Hematopoietic multipotent progenitor cell (in vitro differentiated cells): ENCODE data around the gene TTC7B. TPM values are rescaled to one million over a fixed set of nuclear protein-coding genes. Genes with fewer than 3 reads are reported as not detected.
A peak's percentile ranks its signal among the peaks of the same experiment; 100 is the strongest.

Experiments
- DNase-seq, 3 donors: peaks; one replicate each; pipeline ENCODE4 v3.0.0-alpha.2; 2011 to 2015; ENCODE audit warnings: low read depth in 2 of 3, low spot score in 2 of 3
- total RNA-seq: library from RNA; depleted of rRNA; stranded (reverse); fragments of >200 nt; gene quantifications from one replicate; pipeline ENCODE4 v1.2.3, GENCODE V29; 2012

The TTC7B gene
- total RNA-seq, 1 donor: 26.1 TPM

DNA sequence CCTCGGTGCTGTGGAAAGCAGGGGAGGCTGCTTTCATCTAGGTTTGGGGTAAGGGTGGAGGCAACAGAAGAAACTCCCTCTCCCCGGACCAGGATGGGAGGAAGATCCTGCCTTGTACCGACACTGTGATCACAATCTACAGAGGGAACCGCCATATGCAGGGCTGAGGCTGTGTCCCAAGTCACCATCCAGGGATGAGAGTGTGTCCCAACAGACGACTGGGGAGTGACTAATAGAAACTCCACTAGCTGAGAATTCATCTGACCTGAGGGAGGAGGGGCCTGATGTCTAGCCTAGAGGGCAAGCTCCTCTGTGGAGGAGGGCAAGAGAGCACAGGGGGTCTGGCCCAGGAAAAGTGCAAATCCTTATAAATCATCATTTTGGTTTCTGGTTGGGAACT is 247.0 kb downstream of the TTC7B start:
- DNase-seq: no peak

DNA sequence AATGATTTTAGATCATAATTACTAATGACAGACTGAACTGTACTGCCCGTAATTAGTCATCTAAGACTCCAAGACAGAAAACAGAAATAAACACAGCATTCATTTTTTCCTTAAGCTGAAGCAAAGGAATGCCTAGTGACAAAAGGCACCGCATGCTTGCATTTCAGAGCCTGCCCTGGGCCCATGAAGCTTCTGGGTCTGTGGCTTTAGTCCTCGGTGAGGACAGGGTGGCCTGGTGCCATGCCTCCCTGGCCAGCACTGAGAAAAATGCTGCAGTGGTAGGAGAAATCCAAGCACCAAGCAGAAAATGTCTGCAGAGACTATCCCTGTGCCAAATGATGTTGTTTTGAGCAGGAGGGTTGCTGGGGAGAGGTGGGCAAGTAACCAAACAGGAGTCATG is 247.8 kb downstream of the TTC7B start:
- DNase-seq: no peak

DNA sequence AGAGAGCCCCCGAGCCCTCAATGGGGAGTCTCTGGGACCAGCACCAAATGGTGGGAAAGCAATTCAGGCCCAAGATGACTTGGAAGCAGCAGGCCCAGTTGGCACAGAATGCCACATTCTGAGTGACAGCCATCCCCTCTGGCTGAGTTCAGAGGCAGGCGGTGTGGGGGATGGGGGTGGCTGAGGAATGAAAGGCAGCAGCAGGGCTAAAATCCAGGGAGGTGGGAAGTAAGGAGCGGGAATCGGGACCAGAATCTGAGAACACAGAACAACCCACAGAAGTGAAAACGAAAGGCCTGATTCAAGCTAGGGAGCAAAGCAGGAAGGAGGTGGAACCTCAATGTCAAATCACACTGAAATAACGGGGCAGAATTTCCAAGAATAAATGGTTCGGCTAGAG is 248.2 kb downstream of the TTC7B start:
- DNase-seq: no peak

DNA sequence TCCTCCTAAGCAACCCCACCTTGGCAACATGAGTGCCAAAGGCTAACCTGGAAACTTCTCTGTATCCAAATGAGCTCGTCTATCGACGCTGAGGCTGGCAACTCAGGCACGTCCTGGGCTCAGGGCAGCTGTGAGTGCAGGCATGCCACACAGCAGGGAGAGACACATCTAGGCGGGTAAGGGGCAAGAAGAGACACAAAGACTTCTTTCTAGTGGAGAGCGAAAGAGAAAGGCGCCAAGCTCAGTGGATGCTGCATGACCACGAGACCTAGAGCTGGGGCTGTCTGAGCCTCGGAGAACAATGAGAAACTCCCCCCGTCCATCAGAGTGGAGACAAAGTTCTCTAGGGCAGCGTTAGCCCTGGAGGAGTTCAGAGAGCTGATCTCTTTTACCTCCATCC is 249.0 kb downstream of the TTC7B start:
- DNase-seq: no peak

DNA sequence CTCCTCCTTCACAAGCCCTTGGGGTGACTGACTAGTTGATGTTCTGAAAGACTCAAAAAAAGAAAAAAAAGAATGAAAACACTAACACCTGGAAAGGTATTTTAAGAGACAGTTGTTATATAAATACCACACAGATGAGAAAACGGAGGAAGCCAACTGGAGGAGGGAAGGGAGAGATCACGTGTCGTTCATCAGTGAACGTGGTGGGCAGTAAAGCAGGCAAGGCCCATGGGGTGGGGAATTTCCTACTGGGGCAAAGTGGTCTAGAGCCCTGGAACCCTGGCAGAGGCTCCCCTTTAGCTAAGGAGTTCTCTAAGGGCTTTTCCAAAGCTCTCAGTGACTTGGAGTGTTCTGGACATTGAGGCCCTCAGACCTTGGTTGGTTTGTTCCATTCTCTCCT is 249.7 kb downstream of the TTC7B start:
- DNase-seq: no peak

DNA sequence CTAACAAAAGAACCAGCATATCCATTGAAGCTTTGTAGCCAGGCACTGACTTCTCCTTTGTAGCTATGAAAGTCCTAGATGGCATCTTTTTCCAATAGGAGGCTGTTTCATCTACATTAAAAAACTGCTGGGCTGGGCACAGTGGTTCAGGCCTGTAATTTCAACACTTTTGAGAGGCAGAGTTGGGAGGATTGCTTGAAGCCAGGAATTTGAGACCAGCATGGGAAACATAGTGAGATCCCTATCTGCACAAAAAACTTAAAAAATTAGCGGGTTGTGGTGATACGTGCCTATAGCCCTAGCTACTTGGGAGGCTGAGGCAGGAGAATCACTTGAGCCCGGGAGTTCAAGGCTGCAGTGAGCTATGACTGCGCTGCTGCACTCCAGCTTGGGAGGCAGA is 251.7 kb downstream of the TTC7B start:
- DNase-seq: no peak

DNA sequence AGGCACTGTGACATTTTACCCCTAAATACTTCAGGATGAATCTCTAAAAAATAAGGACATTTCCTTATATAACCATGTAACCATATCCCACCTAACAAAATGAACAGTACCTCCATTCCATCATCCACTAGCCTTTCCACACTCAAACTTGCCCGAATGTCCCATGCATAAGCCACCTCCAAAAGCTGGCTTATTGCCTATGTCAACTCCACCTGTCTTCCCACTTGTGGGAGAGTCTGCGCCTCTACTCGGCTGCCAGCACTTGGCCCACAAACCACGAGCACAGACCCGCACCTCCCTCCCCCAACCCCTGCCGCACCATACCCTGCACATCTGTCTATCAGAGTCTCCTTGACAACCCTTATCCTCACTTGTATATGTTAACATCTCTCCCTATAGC is 253.6 kb downstream of the TTC7B start:
- peak in 1 of 3 donors; percentile 5 for DNase-seq

DNA sequence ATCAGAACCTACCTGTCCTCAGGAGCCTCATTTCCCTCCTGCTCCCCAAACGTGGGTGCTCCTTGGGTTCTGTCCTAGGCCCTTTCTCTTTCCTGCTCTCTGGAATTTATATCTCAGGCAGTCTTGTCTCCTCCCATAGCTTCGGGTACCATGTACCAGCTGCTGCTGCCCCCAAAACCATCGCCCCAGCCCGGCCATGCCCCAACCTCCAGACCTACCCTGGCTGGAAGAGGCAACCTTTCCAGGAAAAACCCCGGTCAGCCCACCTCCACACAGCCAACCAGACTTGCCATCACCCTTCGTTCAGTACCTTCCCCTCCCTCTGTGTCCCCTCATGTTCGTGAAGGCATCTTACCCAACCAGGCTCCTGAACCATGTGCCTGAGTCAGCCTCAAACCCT is 254.3 kb downstream of the TTC7B start:
- no peak for DNase-seq

DNA sequence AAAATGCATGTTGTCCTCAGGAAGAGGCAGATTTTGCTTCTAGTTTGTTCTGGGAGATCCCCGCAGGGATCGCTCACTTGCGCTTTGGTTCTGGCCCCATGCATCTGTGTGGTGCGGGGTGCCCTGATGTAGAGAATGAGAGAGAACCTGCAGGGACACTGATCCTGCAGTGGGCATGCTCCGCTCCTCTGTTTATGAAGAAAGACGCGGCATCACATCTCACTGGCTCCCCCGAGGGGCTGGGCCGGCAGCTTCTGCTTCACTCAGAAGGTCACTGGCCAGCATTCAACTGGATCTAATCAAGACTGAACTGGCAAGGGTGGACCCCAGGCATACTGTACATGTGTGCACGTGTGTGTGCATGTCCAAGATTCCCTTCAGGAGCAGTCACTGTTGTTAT is 255.2 kb downstream of the TTC7B start:
- DNase-seq: no peak

DNA sequence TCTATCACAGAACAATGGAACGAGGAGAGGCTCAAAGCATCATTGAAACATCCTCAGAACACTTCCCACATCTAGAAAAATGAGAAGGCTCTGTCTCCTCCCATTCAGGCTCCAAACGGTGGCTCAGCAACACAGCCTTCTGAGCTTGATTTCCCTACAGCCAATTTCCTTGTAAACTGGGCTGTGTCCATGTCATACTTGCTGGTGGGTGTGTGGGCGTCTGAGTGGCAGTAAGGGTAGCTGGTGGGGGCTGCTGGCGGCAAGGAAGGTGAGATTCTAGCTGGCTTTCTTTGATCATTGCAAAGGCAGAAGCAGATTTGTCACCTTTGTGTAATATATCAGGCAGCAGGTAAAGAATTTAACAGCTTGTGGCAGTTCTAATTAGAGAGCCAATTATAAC is 255.7 kb downstream of the TTC7B start:
- DNase-seq: no peak

DNA sequence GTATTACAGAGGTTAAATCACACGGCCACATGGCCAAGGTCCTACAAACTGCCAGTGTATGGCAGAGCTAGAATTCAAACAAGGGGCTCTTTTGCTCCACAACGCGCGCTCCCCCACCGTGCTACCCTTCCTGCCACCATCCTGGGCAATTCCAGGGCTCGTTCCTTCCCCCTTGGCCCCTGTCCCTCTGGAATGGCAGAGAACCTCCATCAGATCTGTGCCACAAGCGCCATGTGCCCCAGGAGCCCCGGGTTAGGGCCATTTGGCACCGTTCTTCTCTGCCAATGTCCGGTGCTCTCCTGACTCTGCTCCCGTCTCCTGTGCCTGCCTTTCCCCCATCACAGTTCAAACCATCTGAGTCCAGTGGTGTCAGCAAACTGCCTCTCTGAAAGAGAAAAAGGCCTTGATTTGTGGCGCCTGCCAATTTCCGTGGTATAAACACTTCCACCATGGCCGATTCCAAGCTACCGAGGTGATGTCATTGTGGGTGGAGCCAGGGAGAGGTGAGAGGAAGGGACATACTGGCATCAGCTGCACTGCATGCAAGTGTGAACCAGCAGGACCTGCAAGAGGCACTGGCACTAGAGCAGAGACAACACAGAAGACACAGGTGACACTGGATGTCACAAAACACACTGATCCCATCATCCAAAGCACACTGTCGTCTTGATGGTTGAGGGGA is 256.3 kb downstream of the TTC7B start:
- DNase-seq: no peak

DNA sequence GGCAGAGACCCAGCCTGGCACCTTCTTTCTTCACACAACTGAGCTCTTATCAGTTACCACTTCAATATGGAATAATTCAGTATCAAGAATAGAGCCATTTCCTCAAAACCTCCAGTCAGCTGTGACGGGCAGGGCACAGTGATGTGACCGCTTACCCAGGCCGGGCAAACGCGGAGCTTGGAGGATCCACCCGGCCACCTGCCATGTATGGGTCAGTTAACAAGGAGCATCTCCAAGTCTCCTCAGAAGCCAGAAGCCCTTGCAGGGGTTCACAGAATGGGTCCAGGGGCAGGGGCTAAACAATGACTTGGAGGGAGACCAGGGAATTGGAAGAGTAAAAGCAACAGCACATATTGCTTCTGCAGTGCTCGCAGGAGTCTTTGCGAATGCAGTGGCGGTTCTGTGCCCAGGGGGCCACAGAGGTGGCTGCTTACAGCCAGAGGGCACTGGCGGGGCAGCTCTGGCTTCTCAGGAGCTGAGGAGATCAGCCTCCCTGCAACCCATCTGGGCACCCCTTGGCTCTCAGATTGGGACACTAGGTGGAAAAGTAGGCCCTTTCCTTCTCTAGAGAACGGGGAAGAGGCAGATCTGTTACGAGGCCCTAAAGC is 257.1 kb downstream of the TTC7B start:
- no peak for DNase-seq

DNA sequence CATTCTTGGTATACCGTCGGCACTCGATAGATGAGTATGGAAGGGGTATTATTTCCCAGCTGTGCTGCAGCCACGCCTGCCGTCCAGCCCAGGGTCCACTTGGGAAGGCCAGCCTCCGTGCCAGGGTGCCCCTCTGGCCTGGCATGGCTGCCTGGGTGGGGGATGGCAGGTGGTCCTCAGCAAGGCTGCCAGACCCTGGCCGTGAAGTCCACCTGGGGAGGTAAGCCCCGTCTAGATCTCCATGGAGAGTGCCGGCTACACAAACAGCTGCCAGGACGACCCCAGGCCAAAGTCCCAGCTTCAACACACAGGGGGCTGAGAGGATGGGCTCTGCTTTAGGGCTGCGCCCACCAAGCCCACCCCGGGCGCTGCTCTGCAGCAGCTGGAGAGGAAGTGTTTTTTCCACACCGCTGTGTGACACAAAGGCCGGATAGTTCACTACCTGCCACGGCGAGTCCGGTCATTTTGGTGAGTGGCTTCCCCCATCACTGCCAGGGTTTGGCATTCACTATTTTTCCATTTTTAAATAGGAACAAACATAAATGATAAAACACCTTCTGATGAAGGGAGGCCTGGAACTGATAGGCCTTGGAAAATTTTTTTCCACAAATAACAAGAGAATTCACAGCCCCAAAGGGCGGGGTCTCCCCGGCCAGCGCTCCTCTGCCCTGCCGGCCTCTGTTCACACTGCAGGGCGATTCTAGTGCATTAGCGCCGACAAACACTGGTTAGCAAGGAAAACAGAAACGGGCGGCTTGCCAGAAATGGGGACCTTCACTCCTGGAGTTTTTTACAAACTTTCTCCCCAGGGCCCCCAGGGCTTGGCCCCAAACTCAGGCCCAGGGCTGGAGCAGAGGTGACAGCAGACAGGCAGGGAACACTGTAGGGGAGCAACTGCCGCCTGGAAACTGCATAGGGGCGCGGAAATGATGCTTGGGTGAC is 257.9 kb downstream of the TTC7B start:
- no peak for DNase-seq

DNA sequence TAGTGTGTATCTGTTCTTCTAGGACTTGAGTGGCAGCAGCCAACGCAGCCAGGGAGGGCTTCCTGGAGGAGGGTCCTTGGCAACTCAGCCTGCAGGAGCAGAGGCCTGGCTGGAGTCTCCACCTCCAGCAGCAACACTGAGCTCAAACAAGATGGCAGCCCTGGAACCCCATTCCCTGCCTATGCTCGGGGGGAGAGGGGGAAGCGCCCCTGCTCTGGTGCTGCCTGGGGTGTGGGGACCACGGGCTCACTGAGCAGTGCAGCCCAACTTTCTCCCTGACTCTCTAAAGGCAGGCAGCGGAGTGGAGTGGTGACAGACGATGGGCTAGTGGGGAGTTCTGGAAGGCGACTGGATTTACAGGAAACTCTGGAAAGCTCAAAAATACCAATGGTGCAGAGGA is 258.7 kb downstream of the TTC7B start:
- DNase-seq: no peak

DNA sequence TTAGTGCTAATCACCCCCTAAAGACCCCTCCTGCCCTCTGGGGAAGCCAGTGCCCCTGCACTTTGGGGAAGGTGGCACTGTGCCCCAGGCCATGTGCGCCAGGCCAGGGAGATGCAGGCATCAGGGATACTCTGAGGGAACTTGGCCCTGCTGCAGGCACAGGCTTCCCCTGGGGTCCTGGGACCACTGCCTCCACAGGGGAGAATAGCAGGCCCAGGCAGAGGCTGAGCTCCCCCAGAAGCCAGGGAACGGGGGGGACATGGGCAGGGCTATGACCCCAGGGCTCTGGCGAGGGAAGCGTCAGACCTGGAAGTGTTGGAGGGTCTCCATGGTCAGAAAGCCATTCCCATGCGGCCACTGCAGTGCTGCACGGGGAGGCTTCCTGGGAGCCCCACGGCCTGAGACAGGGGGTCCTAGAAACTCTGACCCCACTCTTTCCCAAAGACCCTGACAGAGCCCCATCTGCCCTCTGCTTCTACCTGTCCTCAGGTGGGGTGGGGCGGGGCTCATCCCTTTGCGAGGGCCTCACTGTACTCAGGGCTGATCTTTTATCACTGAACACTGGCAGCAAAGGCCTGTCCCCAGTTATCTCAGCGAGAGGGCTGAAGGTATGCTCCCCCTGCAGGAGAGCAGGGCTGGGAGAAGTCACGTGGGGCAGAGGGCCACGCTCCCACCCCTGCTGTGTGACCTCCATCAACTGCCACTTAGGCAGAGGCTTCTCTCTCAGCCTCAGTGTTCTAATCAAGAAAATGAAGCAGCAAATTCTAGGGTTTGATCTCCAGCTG is 259.4 kb downstream of the TTC7B start:
- no peak for DNase-seq

DNA sequence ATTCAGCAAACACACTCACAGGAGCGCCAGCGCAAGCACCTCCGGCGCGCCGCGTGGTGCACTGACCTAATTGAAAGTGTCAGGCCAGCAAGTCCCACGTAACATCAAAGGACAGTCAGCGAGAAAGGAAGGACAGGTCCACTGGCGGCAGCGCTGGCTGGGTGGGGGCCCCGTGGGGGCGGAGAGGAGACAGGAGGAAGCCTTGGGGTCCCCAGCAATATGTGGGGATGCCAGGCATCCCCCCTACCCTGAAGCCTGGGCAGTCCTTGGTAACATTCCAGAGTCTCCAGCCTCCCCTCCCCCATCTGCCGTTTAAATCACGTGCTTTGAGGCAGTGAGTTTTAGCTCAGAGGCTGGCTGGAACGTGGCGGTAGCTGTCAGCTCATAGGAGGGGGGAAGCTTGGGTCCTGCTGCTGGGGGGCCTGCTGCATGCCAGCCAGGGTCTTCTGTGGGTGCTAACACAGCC is 260.2 kb downstream of the TTC7B start:
- DNase-seq: no peak

DNA sequence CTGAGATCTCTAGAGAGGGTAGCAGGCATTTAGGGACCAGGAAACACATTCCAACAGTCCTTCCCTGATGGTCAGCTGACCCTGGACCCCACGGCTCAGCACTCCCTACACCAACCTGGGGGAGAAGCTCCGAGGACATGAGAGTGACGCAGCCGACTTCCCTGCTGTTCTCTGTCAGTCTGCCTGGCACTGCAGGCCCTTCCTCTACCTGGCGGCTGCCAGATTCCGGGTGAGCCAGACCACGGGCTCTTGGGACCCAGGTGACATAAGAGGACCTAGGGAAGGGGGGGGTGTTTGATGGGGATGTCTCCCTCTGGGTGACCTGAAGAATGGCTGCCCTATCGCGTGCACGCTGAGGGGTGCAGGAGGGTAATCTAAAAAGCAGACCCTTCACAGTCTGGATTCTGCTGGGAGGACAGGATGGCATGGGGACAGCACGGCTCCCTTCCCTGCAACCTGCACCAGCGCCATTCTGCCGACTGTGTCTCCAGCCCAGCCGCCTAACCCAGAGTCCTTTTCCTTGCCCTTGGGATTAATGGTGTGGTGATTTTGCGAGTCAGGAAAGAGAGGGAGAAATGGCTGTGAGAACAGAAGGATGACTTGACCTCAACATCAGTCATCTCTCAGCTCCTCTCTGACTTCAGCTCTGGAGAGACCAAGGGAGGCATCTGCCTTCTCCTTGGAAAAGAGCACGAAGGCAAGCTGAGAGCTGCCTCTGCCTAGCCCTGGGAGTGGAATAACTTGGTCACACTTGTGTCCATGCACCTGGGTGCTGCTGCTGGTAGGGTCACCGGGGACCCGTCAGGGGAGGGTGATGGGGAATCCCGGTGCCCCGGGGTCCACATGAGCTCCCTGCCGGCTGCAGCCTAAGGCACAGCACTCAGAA is 260.9 kb downstream of the TTC7B start:
- DNase-seq: no peak

DNA sequence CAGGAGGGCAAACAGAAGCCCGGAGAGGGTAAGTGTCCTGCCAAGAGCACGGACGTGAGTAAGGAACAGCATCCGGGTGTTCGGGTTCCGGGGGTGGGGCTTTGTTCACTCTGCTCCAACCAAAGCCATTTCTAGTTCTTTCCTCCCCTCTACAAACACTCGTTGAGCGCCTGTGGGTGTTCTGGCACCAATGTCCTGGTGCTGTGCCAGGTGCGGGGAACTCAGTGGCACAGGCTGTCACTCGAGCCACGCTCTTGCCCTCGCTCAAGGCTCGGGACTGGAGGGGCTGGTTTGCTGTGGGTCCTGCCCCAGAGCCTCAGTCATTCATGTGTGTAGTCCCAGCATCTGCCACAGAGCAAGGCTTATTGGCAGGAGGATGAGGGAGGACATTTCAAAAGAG is 261.9 kb downstream of the TTC7B start:
- DNase-seq: no peak

DNA sequence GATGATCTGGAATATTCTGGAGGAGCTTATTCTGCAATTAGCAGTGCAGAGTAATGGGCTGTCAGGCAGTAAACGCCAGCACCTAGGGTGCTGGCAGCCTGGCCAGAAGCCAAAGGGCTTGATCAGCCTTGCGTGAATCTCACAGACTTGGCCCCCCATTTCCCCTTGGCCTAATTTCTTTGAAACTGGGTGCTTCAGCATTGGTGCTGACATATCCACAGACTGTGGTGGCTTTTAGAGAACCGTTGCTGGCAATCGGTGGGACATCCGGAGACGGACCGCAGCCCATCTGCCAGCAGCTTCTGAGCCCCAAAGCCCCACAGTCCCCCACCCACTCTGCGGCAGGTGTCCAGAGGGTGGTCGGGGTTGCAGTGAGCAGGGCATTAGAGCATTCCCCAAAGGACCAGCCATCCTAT is 262.3 kb downstream of the TTC7B start:
- no peak for DNase-seq
